Stomach (tissue), 4 donors: ENCODE measurements around the gene P2RX3.

Source experiments
- EP300 ChIP-seq: sonication (generic); formaldehyde crosslinking; IDR thresholded peaks from one replicate; pipeline ENCODE4 v1.6.1; 2017; ENCODE audit warnings: antibody characterized with exemption
- POLR2A ChIP-seq, 4 donors: fragments of 450-650 bp; IDR thresholded peaks; one replicate each; pipeline ENCODE4 v1.6.1; 2016; ENCODE audit warnings: antibody characterized with exemption in 4 of 4, control low read depth in 2 of 4, mild to moderate bottlenecking in 1 of 4, moderate library complexity in 1 of 4
- POLR2AphosphoS5 ChIP-seq, 3 donors: sonication (generic); formaldehyde crosslinking; IDR thresholded peaks; one replicate each; pipeline ENCODE4 v1.6.1; 2016; ENCODE audit warnings: antibody characterized with exemption in 3 of 3
- TF ChIP-seq, protein P1 (sequence below), 7 experiments: fragments of 450-650 bp in 4 of 7; fragments of 200-600 bp in 3 of 7; sonication (generic) in 3 of 7; IDR thresholded peaks; one replicate each; pipeline ENCODE4 v1.5.1; 2016 to 2019; ENCODE audit warnings: antibody characterized with exemption in 7 of 7, control low read depth in 2 of 7, mild to moderate bottlenecking in 1 of 7

DNA sequence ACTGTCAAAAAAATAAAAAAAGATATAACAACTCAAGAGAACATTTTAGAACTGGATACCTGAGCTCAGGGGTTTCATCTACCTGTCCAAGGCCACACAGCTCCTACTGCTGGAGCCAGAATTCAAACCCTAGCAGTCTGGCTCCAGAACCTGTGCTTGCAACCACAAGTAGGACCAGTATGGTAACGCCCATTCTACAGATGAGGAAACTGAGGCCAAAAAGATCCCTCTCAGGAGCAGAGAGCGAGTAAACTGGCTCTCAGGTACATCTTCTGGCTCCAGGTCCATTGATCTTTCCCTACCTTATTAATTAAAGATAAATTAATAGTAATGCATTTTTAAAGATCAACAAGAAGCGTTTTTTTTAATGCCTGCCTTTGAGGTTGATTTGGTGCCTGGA, 19.2 kb downstream of the P2RX3 start:
- TF ChIP-seq POLR2AphosphoS5 (IDR thresholded peaks at IDR 0.05) (no peak), POLR2A (IDR thresholded peaks at IDR 0.05) (no peak), EP300 (no peak)
- TF ChIP-seq, protein P1, sequence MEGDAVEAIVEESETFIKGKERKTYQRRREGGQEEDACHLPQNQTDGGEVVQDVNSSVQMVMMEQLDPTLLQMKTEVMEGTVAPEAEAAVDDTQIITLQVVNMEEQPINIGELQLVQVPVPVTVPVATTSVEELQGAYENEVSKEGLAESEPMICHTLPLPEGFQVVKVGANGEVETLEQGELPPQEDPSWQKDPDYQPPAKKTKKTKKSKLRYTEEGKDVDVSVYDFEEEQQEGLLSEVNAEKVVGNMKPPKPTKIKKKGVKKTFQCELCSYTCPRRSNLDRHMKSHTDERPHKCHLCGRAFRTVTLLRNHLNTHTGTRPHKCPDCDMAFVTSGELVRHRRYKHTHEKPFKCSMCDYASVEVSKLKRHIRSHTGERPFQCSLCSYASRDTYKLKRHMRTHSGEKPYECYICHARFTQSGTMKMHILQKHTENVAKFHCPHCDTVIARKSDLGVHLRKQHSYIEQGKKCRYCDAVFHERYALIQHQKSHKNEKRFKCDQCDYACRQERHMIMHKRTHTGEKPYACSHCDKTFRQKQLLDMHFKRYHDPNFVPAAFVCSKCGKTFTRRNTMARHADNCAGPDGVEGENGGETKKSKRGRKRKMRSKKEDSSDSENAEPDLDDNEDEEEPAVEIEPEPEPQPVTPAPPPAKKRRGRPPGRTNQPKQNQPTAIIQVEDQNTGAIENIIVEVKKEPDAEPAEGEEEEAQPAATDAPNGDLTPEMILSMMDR (IDR thresholded peaks at IDR 0.05): no peak
